ENCODE results near the gene PCCA. TPM values are rescaled to one million over a fixed set of nuclear protein-coding genes. Genes with fewer than 3 reads are reported as not detected.
A peak's percentile ranks its signal among the peaks of the same experiment; 100 is the strongest.

The PCCA gene
- total and polyA plus RNA-seq, 2 of the 13 experiments (the other 11 are each of a cell fraction or from before 2014, with no cell fraction given): 15.0 to 32.2 TPM

- TF ChIP-seq NR2F2 (IDR thresholded peaks at IDR 0.05; ENCODE audit: borderline replicate concordance, low read depth): no peak
- no peak for TF ChIP-seq ZNF691 (CRISPR knock-in tag; IDR thresholded peaks at IDR 0.05; ENCODE audit: borderline replicate concordance, low read depth)
- TF ChIP-seq HNF1A (IDR thresholded peaks at IDR 0.05; ENCODE audit: low read depth): 0 out of 2 replicates have a peak, but pooled peaks have one; percentile 39
- TF ChIP-seq HNF1A (CRISPR knock-in tag; IDR thresholded peaks at IDR 0.05; ENCODE audit: borderline replicate concordance): no peak
- TF ChIP-seq ZNF33A (CRISPR knock-in tag; IDR thresholded peaks at IDR 0.05; ENCODE audit: borderline replicate concordance): no peak
- no peak for TF ChIP-seq BATF2 (CRISPR knock-in tag; IDR thresholded peaks at IDR 0.05)
- TF ChIP-seq NBN (conservative IDR thresholded peaks at IDR 0.05): no peak
- TF ChIP-seq ZFP36 (IDR thresholded peaks at IDR 0.05; ENCODE audit: borderline replicate concordance, low read depth, low read length, partially characterized antibody): no peak
- TF ChIP-seq TBP (CRISPR knock-in tag; IDR thresholded peaks at IDR 0.05): no peak
- no peak for TF ChIP-seq ZNF567 (CRISPR knock-in tag; IDR thresholded peaks at IDR 0.05; ENCODE audit: borderline replicate concordance)
- no peak for TF ChIP-seq SMAD3 (CRISPR knock-in tag; IDR thresholded peaks at IDR 0.05)
- no peak for TF ChIP-seq KLF6 (CRISPR knock-in tag; IDR thresholded peaks at IDR 0.05)
- TF ChIP-seq ZFY (CRISPR knock-in tag; IDR thresholded peaks at IDR 0.05): no peak
- TF ChIP-seq ZNF329 (CRISPR knock-in tag; IDR thresholded peaks at IDR 0.05; ENCODE audit: low read depth): no peak
- TF ChIP-seq ZNF614 (CRISPR knock-in tag; IDR thresholded peaks at IDR 0.05; ENCODE audit: borderline replicate concordance): no peak
- TF ChIP-seq E2F5 (CRISPR knock-in tag; conservative IDR thresholded peaks at IDR 0.05): no peak
- no peak for TF ChIP-seq MTA1 (CRISPR knock-in tag; IDR thresholded peaks at IDR 0.05; ENCODE audit: borderline replicate concordance)
- peak; percentile 88 for TF ChIP-seq MAFF (IDR thresholded peaks at IDR 0.05; ENCODE audit: low read depth, low read length)
- no peak for TF ChIP-seq ZNF350 (CRISPR knock-in tag; IDR thresholded peaks at IDR 0.05; ENCODE audit: borderline replicate concordance, low read depth)
- no peak for TF ChIP-seq ZNF572 (CRISPR knock-in tag; IDR thresholded peaks at IDR 0.05)
- TF ChIP-seq SMAD1 (CRISPR knock-in tag; IDR thresholded peaks at IDR 0.05; ENCODE audit: borderline replicate concordance, low read depth): no peak
- no peak for TF ChIP-seq PBX3 (CRISPR knock-in tag; IDR thresholded peaks at IDR 0.05; ENCODE audit: borderline replicate concordance)
- no peak for TF ChIP-seq DNMT1 (CRISPR knock-in tag; IDR thresholded peaks at IDR 0.05)
- TF ChIP-seq HMG20B (CRISPR knock-in tag; conservative IDR thresholded peaks at IDR 0.05): no peak
Observed at GRCh38 chr13:100290165-100290801, 201.4 kb downstream of the PCCA start (continued).
